ENCODE measurements around the gene CERS1.

The CERS1 gene

GRCh38 chr19:18898081-18898606 lies 2.2 kb upstream of the CERS1 start:
- Histone ChIP-seq H3K27me3 (ENCODE audit: low read depth) (no peaks in the 10 kb centered on the region), H3K4me1 (no peaks in the 10 kb centered on the region), H3K4me3 (no peak overlapping the region), H3K9me3 (no peaks in the 10 kb centered on the region), H3K36me3 (replicated peaks) (no peaks in the 10 kb centered on the region; the same call in 1 of the 2 replicates)
- no peak for DNase-seq (ENCODE audit: low spot score in 2 of 2)
- in situ Hi-C loops (cut with MboI; ENCODE audit: low sequenced_read_pairs), result no loop called here

GRCh38 chr19:18897094-18898029 lies 1.4 kb upstream of the CERS1 start:
- no peaks in the 10 kb centered on the region for H3K4me1 ChIP-seq
- no peak overlapping the region for H3K4me3 ChIP-seq
- DNase-seq (ENCODE audit: low spot score in 2 of 2), result no peak
- H3K9me3 ChIP-seq, result no peaks in the 10 kb centered on the region
- no peaks in the 10 kb centered on the region for H3K27me3 ChIP-seq (ENCODE audit: low read depth)
- in situ Hi-C loops (cut with MboI; ENCODE audit: low sequenced_read_pairs), result no loop called here
- H3K36me3 ChIP-seq (replicated peaks), result no peaks in the 10 kb centered on the region; the same call in 1 of the 2 replicates

- DNase-seq (ENCODE audit: low spot score in 2 of 2), result no peak
Measured at GRCh38 chr19:18896421-18896841, 473 bp upstream of the CERS1 start.

GRCh38 chr19:18895038-18895823 lies 727 bp downstream of the CERS1 start:
- in situ Hi-C loops (cut with MboI; ENCODE audit: low sequenced_read_pairs), result no loop called here
- Histone ChIP-seq H3K36me3 (replicated peaks) (no peaks in the 10 kb centered on the region; the same call in 1 of the 2 replicates), H3K4me3 (peak overlapping the region; percentile 49), H3K27me3 (ENCODE audit: low read depth) (no peaks in the 10 kb centered on the region), H3K9me3 (no peaks in the 10 kb centered on the region), H3K4me1 (no peaks in the 10 kb centered on the region)
- peak; percentile 27 to 77 for DNase-seq (ENCODE audit: low spot score in 2 of 2)

More at GRCh38 chr19:18896421-18896841, 473 bp upstream of the CERS1 start:
- in situ Hi-C loops (cut with MboI; ENCODE audit: low sequenced_read_pairs), result no loop called here
- Histone ChIP-seq H3K4me1 (no peaks in the 10 kb centered on the region), H3K9me3 (no peaks in the 10 kb centered on the region), H3K4me3 (no peak overlapping the region), H3K36me3 (replicated peaks) (no peaks in the 10 kb centered on the region; the same call in 1 of the 2 replicates), H3K27me3 (ENCODE audit: low read depth) (no peaks in the 10 kb centered on the region)

- H3K27me3 ChIP-seq (ENCODE audit: low read depth), result no peaks in the 10 kb centered on the region
- no peaks in the 10 kb centered on the region for H3K4me1 ChIP-seq
- peak overlapping the region; percentile 49 for H3K4me3 ChIP-seq
- H3K9me3 ChIP-seq, result no peaks in the 10 kb centered on the region
- H3K36me3 ChIP-seq (replicated peaks), result no peaks in the 10 kb centered on the region; the same call in 1 of the 2 replicates
- DNase-seq (ENCODE audit: low spot score in 2 of 2), result peak in 1 of 2 experiments; percentile 76
- in situ Hi-C loops (cut with MboI; ENCODE audit: low sequenced_read_pairs), result no loop called here
Measured at GRCh38 chr19:18894254-18895037, 1.5 kb downstream of the CERS1 start.

- Histone ChIP-seq H3K27me3 (ENCODE audit: low read depth) (no peaks in the 10 kb centered on the region), H3K36me3 (replicated peaks) (no peaks in the 10 kb centered on the region), H3K4me3 (no peak overlapping the region), H3K4me1 (no peaks in the 10 kb centered on the region), H3K9me3 (no peaks in the 10 kb centered on the region)
- no peak for DNase-seq (ENCODE audit: low spot score in 2 of 2)
- in situ Hi-C loops (cut with MboI; ENCODE audit: low sequenced_read_pairs), result no loop called here
Measured at GRCh38 chr19:18893587-18894253, 2.2 kb downstream of the CERS1 start.

- H3K36me3 ChIP-seq (replicated peaks), result peaks cover 3% of the 10 kb centered on the region; the same call in 1 of the 2 replicates
- H3K27me3 ChIP-seq (ENCODE audit: low read depth), result no peaks in the 10 kb centered on the region
- no peak overlapping the region for H3K4me3 ChIP-seq
- no peak for DNase-seq (ENCODE audit: low spot score in 2 of 2)
- H3K4me1 ChIP-seq, result no peaks in the 10 kb centered on the region
- H3K9me3 ChIP-seq, result no peaks in the 10 kb centered on the region
- in situ Hi-C loops (cut with MboI; ENCODE audit: low sequenced_read_pairs), result no loop called here
Measured at GRCh38 chr19:18889949-18890745, 5.8 kb downstream of the CERS1 start.

GRCh38 chr19:18886972-18887371 lies 9.0 kb downstream of the CERS1 start:
- Histone ChIP-seq H3K27me3 (ENCODE audit: low read depth) (no peaks in the 10 kb centered on the region), H3K4me3 (no peak overlapping the region), H3K36me3 (replicated peaks) (peaks cover 3% of the 10 kb centered on the region; the same call in 1 of the 2 replicates), H3K9me3 (no peaks in the 10 kb centered on the region), H3K4me1 (no peaks in the 10 kb centered on the region)
- in situ Hi-C loops (cut with MboI; ENCODE audit: low sequenced_read_pairs), result no loop called here
- no peak for DNase-seq (ENCODE audit: low spot score in 2 of 2)

GRCh38 chr19:18883526-18884304 lies 12.2 kb downstream of the CERS1 start:
- H3K36me3 ChIP-seq (replicated peaks), result peaks cover 9% of the 10 kb centered on the region; the same call in 1 of the 2 replicates

GRCh38 chr19:18881491-18881890 lies 14.5 kb downstream of the CERS1 start:
- no peaks in the 10 kb centered on the region for H3K9me3 ChIP-seq
- H3K4me1 ChIP-seq, result no peaks in the 10 kb centered on the region
- in situ Hi-C loops (cut with MboI; ENCODE audit: low sequenced_read_pairs), result no loop called here
- H3K27me3 ChIP-seq (ENCODE audit: low read depth), result no peaks in the 10 kb centered on the region
- H3K36me3 ChIP-seq (replicated peaks), result peaks cover 14% of the 10 kb centered on the region
- H3K4me3 ChIP-seq, result no peak overlapping the region
- no peak for DNase-seq (ENCODE audit: low spot score in 2 of 2)

More at GRCh38 chr19:18883526-18884304, 12.2 kb downstream of the CERS1 start:
- H3K9me3 ChIP-seq, result no peaks in the 10 kb centered on the region
- no peak for DNase-seq (ENCODE audit: low spot score in 2 of 2)
- in situ Hi-C loops (cut with MboI; ENCODE audit: low sequenced_read_pairs), result no loop called here
- H3K4me3 ChIP-seq, result no peak overlapping the region
- no peaks in the 10 kb centered on the region for H3K4me1 ChIP-seq
- H3K27me3 ChIP-seq (ENCODE audit: low read depth), result no peaks in the 10 kb centered on the region

GRCh38 chr19:18879579-18880373 lies 16.2 kb downstream of the CERS1 start:
- Histone ChIP-seq H3K27me3 (ENCODE audit: low read depth) (no peaks in the 10 kb centered on the region), H3K9me3 (no peaks in the 10 kb centered on the region), H3K4me1 (no peaks in the 10 kb centered on the region), H3K4me3 (no peak overlapping the region), H3K36me3 (replicated peaks) (peaks cover 15% of the 10 kb centered on the region)
- DNase-seq (ENCODE audit: low spot score in 2 of 2), result peak in 1 of 2 experiments; percentile 78
- in situ Hi-C loops (cut with MboI; ENCODE audit: low sequenced_read_pairs), result no loop called here
